Retinal pigment epithelial cell (primary cell): Measurements from ENCODE around the gene PDK3.
A peak's percentile ranks its signal among the peaks of the same experiment; 100 is the strongest.

ENCODE experiments used
- DNase-seq: peaks from one replicate; pipeline ENCODE4 v3.0.0-alpha.2; 2010; ENCODE audit warnings: low read depth
- H3K4me3 ChIP-seq: 2 replicates; pipeline ENCODE4 v1.5.1; 2011; ENCODE audit warnings: mild to moderate bottlenecking, low read length, control low read depth, moderate library complexity
- TF ChIP-seq, protein P1 (sequence below): conservative IDR thresholded peaks from 2 replicates; pipeline ENCODE4 v1.5.1; 2011; ENCODE audit warnings: low read depth, low read length, control low read depth, inconsistent platforms

Gene PDK3

DNA sequence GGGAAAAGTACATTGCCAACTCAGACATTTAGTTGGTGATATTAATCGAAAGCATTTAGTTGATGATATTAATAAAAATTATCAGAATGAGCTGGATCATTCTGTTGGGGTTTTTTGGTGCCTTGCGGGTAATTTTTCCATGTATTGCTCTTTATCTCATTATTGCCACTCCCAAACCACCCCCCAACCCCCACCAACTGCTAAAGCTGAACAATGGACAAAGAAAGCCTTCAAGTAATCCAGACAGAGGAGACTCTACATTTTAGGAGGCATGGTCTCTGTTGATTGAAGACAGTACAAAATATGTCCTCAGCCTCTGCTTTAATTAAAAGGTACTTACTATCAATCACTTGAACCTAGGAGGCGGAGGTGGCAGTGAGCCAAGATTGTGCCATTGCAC is 22.5 kb downstream of the PDK3 start:
- H3K4me3 ChIP-seq: no peak overlapping the region
- TF ChIP-seq, protein P1, sequence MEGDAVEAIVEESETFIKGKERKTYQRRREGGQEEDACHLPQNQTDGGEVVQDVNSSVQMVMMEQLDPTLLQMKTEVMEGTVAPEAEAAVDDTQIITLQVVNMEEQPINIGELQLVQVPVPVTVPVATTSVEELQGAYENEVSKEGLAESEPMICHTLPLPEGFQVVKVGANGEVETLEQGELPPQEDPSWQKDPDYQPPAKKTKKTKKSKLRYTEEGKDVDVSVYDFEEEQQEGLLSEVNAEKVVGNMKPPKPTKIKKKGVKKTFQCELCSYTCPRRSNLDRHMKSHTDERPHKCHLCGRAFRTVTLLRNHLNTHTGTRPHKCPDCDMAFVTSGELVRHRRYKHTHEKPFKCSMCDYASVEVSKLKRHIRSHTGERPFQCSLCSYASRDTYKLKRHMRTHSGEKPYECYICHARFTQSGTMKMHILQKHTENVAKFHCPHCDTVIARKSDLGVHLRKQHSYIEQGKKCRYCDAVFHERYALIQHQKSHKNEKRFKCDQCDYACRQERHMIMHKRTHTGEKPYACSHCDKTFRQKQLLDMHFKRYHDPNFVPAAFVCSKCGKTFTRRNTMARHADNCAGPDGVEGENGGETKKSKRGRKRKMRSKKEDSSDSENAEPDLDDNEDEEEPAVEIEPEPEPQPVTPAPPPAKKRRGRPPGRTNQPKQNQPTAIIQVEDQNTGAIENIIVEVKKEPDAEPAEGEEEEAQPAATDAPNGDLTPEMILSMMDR: no peak
- DNase-seq: no peak

DNA sequence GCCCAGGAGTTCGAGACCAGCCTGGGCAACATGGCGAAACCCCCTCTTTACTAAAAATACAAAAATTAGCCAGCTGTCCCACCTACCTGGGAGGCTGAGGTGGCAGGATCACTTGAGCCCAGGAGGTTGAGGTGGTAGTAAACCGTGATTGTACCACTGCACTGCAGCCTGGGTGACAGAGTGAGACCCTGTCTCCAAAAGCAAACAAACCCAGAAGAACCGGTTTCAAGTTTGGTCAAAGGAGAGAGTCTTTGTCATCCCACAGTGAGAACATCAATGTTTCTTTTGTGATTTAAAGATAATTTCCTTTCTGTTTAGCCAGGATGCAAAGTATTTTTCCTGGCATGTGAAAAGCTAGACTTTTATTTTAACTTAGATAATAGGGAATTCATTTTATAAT is 26.7 kb downstream of the PDK3 start:
- TF ChIP-seq, protein P1: no peak
- no peak overlapping the region for H3K4me3 ChIP-seq
- DNase-seq: no peak

DNA sequence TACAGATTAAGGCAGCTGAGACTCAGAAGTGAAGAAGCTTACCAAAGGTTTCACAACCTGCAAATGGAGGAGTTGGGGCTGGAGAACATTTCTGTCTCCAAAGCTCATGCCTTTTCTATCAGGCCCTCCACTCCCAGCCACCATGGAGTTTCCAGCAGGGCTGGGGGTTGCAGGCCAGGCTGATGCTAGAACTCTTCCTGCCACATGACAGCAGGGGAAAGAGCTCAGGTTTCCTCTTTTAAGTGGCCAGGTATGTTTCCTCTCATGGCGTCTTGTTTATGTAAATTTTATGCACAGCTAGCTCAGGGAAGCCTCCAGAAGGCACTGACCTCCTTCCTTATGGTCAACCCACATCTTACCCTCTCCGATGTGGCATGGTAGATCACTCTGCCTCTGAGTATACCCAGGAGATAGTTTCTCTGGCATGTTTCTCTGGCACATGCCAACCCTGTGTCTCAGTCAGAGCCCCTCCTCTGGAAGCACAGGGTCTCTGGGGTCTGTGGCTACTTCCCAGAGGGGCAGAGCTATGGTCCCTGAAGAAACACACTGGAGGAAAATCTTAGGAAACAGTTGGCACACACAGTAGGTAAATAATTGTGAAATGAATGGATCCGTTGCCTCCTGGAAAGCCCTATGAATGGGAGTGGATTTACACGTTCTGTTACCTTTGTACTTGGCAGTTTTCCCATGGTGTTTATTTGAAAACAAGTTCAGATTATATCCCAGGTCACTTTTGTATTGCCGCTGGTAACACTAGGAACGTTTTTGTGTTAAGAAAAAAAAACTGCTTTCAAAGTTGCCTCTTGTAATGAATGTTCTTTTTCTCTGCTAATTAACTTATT is 28.9 kb downstream of the PDK3 start:
- no peak for DNase-seq
- TF ChIP-seq, protein P1: no peak
- H3K4me3 ChIP-seq: no peak overlapping the region

DNA sequence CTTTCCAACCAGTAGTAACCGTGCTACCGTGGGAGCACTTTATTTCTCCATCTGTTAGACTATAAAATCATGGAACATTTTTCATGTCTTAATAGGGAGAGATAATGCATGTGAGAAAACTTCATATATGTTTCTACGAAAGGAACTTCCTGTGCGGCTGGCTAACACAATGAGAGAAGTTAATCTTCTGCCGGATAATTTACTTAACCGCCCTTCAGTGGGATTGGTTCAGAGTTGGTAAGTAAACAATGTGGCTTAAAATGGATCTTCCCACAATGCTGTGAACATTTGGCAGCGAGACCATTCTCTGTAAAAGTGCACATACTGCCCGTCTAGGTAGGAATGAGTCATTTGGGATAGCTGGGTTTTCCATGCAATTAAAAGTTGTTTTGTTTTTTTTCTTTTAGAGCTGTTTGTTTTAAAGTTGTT is 29.6 kb downstream of the PDK3 start:
- peak overlapping the region; percentile 14 for H3K4me3 ChIP-seq
- TF ChIP-seq, protein P1: no peak
- peak; percentile 62 for DNase-seq

DNA sequence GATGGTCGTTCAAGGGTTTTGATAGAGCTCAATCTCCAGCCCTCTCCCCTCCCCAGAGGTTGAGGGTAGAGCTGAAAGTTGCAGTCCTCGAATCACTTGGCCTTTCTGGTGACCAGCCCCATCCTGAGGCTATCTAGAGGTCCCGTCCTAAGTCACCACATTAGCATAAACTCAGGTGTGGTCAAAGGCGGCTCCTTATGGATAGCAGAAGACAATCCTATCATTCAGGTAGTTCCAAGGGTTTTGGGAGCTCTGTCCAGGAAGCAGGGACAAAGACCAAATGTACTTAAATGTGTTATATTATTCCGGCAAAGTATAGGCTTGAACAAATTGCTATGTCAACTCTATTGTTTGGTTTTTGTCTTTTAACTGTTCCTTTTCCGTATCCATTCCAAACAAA is 30.6 kb downstream of the PDK3 start:
- TF ChIP-seq, protein P1: no peak
- H3K4me3 ChIP-seq: no peak overlapping the region
- no peak for DNase-seq

DNA sequence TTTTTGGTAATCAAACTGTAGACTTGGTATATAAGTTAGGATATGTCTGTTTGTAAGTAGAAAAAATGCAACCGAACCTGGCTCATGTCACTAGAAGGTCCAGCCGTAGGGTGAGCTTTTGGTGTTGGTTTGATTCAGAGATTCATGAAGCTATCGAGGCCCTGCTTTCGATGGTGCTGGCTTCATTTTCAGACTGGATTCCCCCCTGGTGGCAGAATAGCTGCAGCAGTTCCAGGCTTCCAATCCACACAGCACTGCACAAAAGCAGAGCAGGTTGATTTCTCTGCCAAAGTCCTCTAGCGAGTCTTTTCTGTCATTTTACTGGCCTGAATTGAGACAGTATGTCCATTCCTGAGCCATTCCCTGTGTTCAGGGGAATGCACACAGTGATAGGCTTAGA is 33.1 kb downstream of the PDK3 start:
- DNase-seq: no peak
- H3K4me3 ChIP-seq: no peak overlapping the region
- TF ChIP-seq, protein P1: peak; percentile 34

DNA sequence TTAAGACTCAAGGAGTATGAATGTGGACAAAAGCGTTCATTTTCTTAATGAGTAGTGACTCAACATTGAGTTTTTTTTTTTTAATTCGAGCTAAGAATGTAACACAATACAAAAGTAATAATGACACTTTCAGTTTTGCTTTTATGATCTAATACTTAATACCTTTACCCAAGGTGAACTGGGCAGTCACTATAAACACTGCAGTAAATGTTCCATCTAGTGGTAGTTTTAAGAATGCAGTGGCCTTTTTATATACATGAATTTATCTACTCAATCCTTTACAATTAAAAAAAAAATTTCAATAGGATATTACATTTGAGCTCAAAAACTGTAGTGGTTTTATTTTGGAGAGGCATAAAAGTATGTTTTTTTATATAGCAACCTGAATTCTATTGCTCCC is 33.9 kb downstream of the PDK3 start:
- no peak for DNase-seq
- TF ChIP-seq, protein P1: peak; percentile 51
- H3K4me3 ChIP-seq: no peak overlapping the region
